SK-N-MC (cell line): Measurements from ENCODE around the gene RGS2.

Source experiments
- DNase-seq: peaks from one replicate; pipeline ENCODE4 v3.0.0-alpha.2; 2011; ENCODE audit warnings: low read depth, low spot score
- H3K27ac ChIP-seq: fragments of 200-600 bp; sonication (generic); 2 replicates; pipeline ENCODE4 v1.5.1; 2016; ENCODE audit warnings: mixed run types
- H3K36me3 ChIP-seq: fragments of 200-600 bp; sonication (generic); 2 replicates; pipeline ENCODE4 v1.6.1; 2017; ENCODE audit warnings: antibody characterized with exemption, low read length, mixed read lengths; ENCODE audit not compliant: insufficient read depth
- H3K4me3 ChIP-seq: fragments of 200-600 bp; sonication (generic); 2 replicates; pipeline ENCODE4 v1.5.1; 2016
- H3K9ac ChIP-seq: fragments of 200-600 bp; sonication (generic); 2 replicates; pipeline ENCODE4 v1.8.0; 2017; ENCODE audit warnings: mixed run types, mixed read lengths; ENCODE audit not compliant: insufficient read length
- H3K9me3 ChIP-seq: fragments of 200-600 bp; sonication (generic); 2 replicates; pipeline ENCODE4 v1.6.1; 2017; ENCODE audit warnings: low read depth, mild to moderate bottlenecking, antibody characterized with exemption, low read length, moderate library complexity, mixed read lengths
- EZH2 ChIP-seq: fragments of 200-600 bp; sonication (generic); IDR thresholded peaks from one replicate; pipeline ENCODE4 v1.6.1; 2017; ENCODE audit warnings: antibody characterized with exemption
- FOXP2 ChIP-seq: optimal IDR thresholded peaks from 2 replicates; pipeline ENCODE3; 2011; ENCODE audit warnings: mild to moderate bottlenecking, moderate library complexity; ENCODE audit not compliant: insufficient read depth; ENCODE audit errors: extremely low read length, control extremely low read depth
- POLR2AphosphoS5 ChIP-seq: IDR thresholded peaks from 2 replicates; pipeline ENCODE4 v1.6.1; 2012; ENCODE audit warnings: mild to moderate bottlenecking, low read depth, low read length, borderline replicate concordance

RGS2 gene

DNA sequence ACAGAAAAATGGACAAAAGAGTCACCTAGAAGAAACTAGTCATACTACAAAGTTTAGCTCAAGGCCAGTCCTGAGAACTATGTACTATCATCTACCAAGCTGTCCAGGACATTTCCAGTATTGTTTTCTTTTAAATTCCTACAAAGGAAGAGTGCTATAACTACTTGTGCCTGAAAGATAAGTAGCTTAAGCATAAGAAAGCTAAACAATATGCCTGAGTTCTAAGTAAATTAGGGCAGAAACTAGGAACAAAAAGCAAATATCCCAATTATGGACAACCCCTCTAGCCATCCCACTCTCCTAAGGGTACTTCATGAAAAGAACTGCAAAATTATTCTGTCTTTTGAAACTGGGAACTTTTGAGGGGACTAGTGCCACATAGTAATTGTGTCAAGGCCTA, 5.3 kb upstream of the RGS2 start:
- Histone ChIP-seq H3K9me3 (no peaks in the 10 kb centered on the region), H3K9ac (no peak overlapping the region), H3K4me3 (no peak overlapping the region), H3K27ac (no peak overlapping the region), H3K36me3 (no peaks in the 10 kb centered on the region)
- DNase-seq = no peak
- TF ChIP-seq EZH2 (no peak), FOXP2 (no peak), POLR2AphosphoS5 (no peak)

DNA sequence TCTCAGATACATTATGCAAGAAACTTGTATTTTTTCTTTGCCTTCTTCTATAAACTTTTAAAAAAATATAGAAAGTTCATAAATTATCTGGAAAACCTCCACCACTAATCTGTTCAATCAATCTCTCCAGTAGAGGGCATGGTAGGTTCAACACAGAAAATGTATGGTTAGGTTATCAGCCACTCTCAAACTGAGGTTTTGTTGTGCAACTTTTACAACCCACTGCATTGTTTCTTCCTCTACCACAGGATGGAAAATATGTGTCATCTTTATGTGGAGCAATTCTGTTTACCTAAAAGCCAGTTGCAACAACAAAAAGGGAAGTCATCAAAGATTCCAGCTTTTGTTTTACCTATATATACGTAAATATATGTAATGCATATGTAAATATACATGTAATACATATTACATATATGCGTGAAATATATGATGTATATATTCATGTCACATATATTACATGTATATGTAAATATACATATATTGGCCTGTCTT, 3.0 kb upstream of the RGS2 start:
- H3K9me3 ChIP-seq = no peaks in the 10 kb centered on the region
- no peak for DNase-seq
- H3K9ac ChIP-seq = no peak overlapping the region
- H3K36me3 ChIP-seq = no peaks in the 10 kb centered on the region
- H3K4me3 ChIP-seq = no peak overlapping the region
- no peak overlapping the region for H3K27ac ChIP-seq
- no peak for TF ChIP-seq EZH2
- TF ChIP-seq POLR2AphosphoS5 = no peak
- TF ChIP-seq FOXP2 = no peak

DNA sequence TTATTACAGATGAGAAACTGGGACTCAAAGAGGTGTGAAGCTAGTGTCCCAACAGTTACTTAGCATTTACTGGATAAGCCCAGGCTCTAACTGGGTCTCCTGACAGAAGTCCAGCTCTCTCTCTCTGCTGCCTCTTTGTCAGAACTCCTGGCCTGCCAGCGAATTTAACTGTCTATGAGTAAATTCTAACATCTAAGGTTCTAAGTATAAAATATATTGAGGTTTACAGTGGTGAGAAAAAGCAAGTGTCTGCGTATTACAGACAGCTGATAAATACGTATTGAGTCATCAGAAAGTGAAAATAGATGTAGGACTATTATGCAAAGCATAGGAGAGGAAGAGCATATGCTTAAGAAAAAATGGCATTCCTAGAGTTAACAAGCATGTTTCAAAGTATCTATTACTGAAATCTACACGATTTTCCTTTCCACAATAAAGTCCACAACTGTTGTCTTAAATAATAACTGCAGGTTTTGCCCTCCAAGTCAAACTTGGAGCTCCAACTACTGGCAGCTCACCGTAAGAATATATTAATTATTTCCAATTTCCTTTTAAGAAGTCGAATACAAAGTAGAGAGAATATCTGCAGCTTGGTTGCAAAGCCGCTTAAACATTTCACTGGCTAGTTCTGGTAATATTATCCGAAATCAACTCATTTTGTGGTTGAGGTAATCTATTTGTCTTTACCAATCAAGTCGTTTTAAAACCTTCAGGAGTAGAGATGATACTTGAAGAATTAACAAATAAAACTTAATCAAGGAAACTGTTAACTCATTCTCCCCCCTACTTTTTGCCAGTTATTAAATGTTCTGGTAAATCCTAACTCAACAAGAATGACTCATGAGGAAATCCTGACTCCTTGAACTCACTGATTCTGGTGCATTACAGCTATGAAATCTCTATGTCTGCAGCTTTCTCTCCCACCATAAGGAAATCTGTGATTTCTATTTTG, 1.4 kb upstream of the RGS2 start:
- no peak for TF ChIP-seq FOXP2
- no peak for TF ChIP-seq EZH2
- TF ChIP-seq POLR2AphosphoS5 = no peak
- Histone ChIP-seq H3K9ac (peak overlapping the region; percentile 10), H3K9me3 (no peaks in the 10 kb centered on the region), H3K4me3 (peak overlapping the region; percentile 96), H3K27ac (peak overlapping the region; percentile 2; the same call in 1 of the 2 replicates), H3K36me3 (peaks cover 5% of the 10 kb centered on the region; the same call in 1 of the 2 replicates)
- DNase-seq = no peak

DNA sequence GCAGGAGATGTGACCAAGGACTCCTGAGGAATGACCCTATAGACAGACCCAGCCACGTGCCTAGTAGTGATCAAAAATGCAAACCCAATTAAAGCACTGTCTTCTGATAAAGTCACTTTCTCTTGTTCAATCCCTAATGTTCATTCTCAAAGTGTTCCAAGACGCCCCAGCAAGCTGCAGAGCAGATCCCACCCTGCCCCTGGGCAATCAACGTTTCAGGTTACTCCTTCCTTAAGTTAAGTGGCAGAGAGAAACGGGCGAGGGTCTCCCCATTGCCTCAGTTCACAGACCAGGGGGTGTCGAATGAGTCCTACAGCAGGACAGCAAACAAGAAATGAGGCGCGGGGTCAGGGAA, 699 bp upstream of the RGS2 start:
- DNase-seq = no peak
- Histone ChIP-seq H3K36me3 (peaks cover 5% of the 10 kb centered on the region; the same call in 1 of the 2 replicates), H3K9me3 (no peaks in the 10 kb centered on the region), H3K27ac (no peak overlapping the region), H3K9ac (peak overlapping the region; percentile 71), H3K4me3 (peak overlapping the region; percentile 96)
- no peak for TF ChIP-seq EZH2
- TF ChIP-seq FOXP2 = no peak
- no peak for TF ChIP-seq POLR2AphosphoS5

DNA sequence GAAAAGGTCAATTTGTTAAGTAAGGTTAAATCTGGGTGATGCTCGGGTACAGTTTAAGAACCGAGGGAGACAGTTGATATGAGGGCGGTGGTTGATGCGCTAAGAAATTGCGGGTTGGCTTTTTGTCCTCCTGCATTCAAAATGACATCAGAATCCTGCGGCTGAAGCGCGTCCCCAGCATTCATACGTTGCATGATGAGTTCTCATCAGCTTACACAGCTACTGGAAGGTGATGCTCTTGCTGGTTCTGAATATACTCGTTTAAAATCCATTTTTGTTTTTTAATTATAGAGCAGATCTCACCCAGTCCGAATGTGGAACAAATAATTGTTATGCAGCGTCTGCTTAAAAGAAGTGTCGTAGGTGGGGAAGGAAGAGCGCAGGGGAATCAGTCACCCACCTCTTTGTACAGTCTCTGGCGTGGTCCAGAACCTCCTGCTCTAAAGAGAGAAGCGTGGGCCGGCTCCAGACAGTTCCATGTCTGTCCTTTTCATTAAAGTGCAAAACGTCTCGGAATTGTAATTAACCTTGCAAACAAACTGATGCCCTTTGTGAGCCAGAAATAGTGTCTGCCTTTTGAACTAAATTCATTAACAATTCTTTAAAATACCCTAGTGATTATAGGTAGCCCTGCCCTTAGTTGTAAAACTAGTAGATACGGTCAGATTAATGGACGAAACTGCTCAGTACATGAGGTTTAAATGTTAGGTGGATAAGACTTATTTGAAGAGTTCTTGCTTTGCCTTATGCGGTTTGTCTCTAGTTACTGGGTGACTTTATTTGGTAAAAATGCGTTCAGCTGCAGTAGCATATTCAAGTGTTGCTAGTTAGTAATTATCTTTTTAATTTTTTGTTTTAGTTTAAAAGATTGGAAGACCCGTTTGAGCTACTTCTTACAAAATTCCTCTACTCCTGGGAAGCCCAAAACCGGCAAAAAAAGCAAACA, 741 bp downstream of the RGS2 start:
- TF ChIP-seq POLR2AphosphoS5 (no peak), FOXP2 (no peak)
- DNase-seq = no peak
- peak overlapping the region; percentile 71 for H3K9ac ChIP-seq
- peaks cover 5% of the 10 kb centered on the region; the same call in 1 of the 2 replicates for H3K36me3 ChIP-seq
- no peak overlapping the region for H3K27ac ChIP-seq
- no peaks in the 10 kb centered on the region for H3K9me3 ChIP-seq
- peak overlapping the region; percentile 96 for H3K4me3 ChIP-seq

DNA sequence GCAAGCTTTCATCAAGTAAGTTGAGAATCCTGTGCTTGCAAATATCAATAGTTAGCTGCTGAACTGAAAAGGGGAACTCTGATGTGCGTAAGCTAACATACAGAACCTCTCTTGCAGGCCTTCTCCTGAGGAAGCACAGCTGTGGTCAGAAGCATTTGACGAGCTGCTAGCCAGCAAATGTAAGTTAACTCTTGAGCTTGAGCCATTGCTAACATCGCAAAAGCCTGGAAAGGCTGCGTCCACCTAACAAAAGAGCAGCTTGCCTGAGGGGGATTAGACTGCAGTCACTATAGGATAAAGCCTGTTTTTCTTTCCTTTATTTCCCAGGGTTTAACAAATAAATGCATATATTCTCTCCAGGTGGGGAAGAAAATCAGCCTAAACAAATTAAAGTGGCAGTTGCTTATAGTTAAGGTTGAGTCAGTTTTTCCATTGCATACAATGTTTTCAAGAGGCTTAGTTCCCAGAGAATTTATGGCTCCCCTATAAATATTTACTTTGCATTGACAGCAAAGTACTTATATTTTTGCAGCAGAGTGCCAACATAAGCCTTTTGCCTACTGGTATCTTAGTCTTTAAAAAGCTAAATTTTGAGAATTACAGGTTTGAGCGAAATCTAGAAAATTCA, 1.5 kb downstream of the RGS2 start:
- Histone ChIP-seq H3K36me3 (peaks cover 5% of the 10 kb centered on the region; the same call in 1 of the 2 replicates), H3K27ac (no peak overlapping the region), H3K4me3 (no peak overlapping the region), H3K9me3 (no peaks in the 10 kb centered on the region), H3K9ac (no peak overlapping the region)
- TF ChIP-seq FOXP2 (no peak), EZH2 (no peak), POLR2AphosphoS5 (no peak)
- DNase-seq = no peak

DNA sequence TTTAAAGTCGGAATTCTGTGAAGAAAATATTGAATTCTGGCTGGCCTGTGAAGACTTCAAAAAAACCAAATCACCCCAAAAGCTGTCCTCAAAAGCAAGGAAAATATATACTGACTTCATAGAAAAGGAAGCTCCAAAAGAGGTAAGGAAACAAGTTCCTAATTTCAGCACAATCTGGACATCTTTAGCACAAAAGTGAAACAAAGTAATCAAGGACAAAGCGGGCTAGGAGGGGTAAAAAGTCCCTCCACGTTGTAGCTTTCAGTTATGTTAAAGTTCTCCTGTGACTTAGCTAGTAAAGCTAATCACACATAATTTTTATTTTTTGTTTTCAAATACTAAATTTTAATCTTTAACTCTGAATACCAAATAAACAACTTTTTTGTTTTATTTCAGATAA, 2.2 kb downstream of the RGS2 start:
- DNase-seq = no peak
- TF ChIP-seq FOXP2 (no peak), EZH2 (no peak), POLR2AphosphoS5 (no peak)
- Histone ChIP-seq H3K9me3 (no peaks in the 10 kb centered on the region), H3K27ac (no peak overlapping the region), H3K4me3 (no peak overlapping the region), H3K9ac (no peak overlapping the region), H3K36me3 (peaks cover 5% of the 10 kb centered on the region; the same call in 1 of the 2 replicates)
